GOT3 (cell line): Measurements from ENCODE around the gene ANO9.
"Not testable (repeated sequence)": the region's sequence is repeated elsewhere in the genome, so short reads cannot be mapped to it uniquely, and the experiment has no call there.

Experiments
- DNase-seq: peaks from one replicate; lab custom pipeline; 2025; ENCODE audit warnings: mixed read lengths; lab: John Stamatoyannopoulos, UW

ANO9 gene

DNA sequence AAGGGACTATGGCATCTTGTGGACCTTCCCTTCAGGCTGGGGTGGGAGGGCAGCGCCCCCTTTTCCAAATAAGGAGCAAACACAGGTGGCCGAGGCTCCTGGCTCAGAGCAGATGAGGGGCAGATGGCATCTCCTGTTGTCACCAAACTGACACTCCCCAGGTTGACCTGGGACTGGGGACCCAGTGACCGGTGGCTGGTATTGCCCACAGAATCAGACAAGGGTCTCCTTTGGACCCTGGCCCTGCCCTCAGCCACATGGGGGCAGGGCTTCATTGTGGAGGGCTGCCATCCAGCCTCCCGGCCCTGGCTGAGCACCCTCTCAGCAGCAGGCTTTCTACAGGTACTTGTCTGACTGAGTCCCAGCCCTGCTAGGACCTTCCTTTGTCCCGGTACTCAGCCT lies 26.2 kb downstream of the ANO9 start:
- no peak for DNase-seq

GRCh38 chr11:414318-414857 lies 27.4 kb downstream of the ANO9 start:
- no peak for DNase-seq

- DNase-seq = no peak
Measured at GRCh38 chr11:413120-414081, 28.4 kb downstream of the ANO9 start.

- no peak for DNase-seq
Measured at GRCh38 chr11:412641-413119, 29.1 kb downstream of the ANO9 start.

DNA sequence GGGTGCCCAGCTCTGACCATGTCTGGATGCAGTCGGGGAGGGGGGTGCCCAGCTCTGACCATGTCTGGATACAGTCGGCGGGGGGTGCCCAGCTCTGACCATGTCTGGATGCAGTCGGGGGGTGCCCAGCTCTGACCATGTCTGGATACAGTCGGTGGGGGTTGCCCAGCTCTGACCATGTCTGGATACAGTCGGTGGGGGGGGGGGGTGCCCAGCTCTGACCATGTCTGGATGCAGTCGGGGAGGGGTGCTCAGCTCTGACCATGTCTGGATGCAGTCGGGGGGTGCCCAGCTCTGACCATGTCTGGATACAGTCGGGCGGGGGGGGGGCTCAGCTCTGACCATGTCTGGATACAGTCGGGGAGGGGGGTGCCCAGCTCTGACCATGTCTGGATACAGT lies 30.3 kb downstream of the ANO9 start:
- not testable (repeated sequence) for DNase-seq

DNA sequence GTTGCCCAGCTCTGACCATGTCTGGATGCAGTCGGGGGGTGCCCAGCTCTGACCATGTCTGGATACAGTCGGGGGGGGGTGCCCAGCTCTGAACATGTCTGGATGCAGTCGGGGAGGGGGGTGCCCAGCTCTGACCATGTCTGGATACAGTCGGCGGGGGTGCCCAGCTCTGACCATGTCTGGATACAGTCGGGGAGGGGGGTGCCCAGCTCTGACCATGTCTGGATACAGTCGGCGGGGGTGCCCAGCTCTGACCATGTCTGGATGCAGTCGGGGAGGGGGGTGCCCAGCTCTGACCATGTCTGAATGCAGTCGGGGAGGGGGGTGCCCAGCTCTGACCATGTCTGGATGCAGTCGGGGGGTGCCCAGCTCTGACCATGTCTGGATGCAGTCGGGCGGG lies 31.1 kb downstream of the ANO9 start:
- DNase-seq = not testable (repeated sequence)

- DNase-seq = no peak
Measured at GRCh38 chr11:409600-410483, 32.0 kb downstream of the ANO9 start.

DNA sequence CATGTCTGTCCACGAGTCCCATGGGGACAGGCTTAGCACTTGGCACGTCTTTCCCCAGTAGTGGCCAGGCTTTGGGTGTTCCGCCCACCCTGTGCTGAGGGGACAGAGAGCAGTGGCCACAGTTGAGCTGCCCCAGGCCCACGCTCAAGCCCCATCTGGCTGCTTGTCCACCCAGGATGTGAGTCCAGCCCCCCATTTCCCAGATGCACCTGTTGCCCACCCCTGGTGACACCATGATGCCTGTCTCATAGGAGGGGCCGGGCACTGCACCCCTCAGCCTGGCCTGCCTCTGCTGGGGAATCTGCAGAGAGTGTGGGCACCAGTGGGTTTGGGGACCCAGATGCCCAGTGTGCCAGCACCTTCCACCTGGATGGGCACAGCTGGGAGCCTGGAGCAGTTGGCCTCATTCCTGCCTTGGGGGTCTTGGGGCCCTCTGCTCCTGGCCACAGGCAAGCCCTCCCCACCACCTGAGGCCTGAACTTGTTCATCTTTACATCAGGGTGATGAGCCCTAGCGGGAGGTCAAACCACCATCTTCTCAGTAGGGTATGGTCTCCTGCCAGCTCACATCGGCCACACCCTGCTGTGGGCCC lies 32.7 kb downstream of the ANO9 start:
- DNase-seq = no peak

GRCh38 chr11:408154-409007 lies 33.4 kb downstream of the ANO9 start:
- no peak for DNase-seq

DNA sequence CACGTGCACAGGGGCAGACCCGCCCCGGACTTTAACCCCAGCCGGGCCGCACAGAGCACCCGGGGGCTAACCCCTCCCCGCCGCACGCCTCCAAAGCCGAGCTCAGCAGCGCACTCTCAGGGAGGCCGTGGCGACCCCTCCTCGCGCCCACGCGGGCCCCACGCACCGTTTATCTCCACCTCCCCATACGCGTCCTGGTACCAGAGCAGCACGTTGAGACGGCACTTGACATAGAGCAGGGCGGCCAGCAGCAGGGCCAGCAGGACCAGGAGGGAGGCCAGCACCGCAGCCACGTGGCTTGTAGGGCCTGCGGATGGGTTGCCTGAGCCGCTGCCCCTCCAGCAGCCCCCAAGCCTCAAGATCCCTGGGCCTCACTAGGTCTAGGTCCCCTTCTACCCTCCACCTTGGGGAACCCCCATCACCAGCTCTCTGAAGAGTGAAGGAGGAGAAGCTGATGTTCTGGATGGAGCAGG lies 34.1 kb downstream of the ANO9 start:
- DNase-seq = no peak

- no peak for DNase-seq
Measured at GRCh38 chr11:406796-407650, 34.8 kb downstream of the ANO9 start.

- no peak for DNase-seq
Measured at GRCh38 chr11:405954-406795, 35.6 kb downstream of the ANO9 start.

DNA sequence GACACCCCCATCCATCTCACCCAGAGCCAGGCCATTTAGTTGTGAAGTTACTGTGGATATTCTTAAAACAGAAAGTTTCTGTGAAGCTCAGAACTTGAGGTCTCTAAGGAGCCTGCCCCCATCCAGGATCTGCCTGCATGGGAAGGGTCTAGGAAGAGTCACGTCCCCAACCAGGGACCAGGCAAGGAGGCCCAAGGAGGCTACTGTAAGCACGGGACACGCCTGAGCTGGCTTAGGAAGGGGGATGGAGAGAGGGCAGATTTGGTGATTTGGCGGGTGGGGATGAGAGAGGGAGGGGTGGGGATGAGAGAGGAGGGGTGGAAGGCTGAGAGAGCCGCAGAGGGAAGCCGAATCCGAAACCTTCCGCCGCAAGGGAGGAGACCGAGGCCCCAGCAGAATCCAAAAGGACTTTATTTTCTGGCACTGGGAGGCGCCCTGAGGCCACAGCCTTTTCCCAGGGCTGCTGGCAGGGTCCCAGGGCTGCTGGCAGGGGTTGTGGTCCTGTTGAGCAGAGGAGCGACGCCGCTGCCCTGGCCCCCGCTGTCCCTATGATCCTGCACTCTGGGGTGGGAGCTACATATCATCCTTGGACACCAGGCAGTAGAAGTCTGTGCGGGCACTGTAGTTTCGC lies 36.4 kb downstream of the ANO9 start:
- DNase-seq = no peak

- DNase-seq = no peak
Measured at GRCh38 chr11:404551-405264, 37.1 kb downstream of the ANO9 start.

DNA sequence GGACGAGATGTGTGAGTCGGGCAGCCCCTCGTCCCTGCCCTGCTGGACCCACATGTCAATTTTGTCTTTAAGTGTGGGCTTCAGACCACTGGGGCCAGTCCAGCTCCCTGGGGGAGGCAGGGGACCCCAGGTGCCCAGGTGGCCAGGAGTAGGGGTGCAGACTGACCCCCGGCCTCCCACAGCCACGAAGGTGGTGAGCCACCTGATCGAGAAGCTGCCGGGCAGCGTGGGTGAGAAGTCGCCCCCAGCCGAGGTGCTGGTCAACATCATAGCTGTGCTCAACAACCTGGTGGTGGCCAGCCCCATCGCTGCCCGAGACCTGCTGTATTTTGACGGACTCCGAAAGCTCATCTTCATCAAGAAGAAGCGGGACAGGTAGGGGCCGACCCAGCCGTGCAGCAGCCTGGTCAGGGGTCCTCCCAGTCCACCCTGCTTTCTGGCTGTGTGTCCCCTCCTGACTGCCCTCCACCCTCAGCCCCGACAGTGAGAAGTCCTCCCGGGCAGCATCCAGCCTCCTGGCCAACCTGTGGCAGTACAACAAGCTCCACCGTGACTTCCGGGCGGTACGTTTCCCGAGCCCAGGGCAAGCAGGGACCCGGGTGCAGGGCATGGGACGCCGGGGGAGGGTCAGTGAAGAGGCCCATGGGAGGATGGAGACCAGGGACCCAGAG lies 37.9 kb downstream of the ANO9 start:
- DNase-seq = no peak

DNA sequence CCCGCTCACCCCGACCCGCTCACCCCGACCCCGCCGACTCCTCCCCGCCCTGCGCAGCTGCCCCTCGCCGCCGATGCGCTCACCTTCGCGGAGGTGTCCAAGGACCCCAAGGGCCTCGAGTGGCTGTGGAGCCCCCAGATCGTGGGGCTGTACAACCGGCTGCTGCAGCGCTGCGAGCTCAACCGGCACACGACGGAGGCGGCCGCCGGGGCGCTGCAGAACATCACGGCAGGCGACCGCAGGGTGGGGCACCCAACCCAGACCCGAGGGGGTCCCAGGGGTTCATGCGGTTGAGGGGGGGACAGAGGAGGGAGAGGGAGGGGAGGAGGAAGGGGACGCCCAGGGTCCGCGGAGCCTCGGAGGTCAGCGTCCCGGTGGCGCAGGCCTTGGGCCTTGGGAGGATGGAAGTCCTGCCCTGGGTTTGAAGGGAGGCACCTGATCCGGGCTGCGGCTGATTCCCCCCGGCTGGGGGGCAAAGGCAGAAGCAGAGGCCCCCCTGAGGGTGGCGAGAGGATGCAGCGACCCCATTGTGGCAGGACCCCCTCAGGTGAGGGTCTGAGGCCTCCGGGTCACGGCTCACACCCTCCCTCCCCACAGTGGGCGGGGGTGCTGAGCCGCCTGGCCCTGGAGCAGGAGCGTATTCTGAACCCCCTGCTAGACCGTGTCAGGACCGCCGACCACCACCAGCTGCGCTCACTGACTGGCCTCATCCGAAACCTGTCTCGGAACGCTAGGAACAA lies 38.6 kb downstream of the ANO9 start:
- DNase-seq = no peak

DNA sequence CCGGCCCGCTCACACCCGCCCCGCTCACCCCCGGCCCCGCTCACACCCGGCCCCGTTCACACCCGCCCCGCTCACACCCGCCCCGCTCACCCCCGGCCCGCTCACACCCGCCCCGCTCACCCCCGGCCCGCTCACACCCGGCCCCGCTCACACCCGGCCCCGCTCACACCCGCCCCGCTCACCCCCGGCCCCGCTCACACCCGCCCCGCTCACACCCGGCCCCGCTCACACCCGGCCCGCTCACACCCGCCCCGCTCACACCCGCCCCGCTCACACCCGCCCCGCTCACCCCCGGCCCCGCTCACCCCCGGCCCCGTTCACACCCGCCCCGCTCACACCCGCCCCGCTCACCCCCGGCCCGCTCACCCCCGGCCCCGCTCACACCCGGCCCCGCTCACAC lies 40.6 kb downstream of the ANO9 start:
- DNase-seq = not testable (repeated sequence)
